GM21529 (cell line): ENCODE data around the gene VEPH1.

Experiments
- ATAC-seq: cut with Tn5 transposase; IDR thresholded peaks from one replicate; pipeline ENCODE4 v1.9.1; 2021; ENCODE audit not compliant: unreplicated experiment

The VEPH1 gene

DNA sequence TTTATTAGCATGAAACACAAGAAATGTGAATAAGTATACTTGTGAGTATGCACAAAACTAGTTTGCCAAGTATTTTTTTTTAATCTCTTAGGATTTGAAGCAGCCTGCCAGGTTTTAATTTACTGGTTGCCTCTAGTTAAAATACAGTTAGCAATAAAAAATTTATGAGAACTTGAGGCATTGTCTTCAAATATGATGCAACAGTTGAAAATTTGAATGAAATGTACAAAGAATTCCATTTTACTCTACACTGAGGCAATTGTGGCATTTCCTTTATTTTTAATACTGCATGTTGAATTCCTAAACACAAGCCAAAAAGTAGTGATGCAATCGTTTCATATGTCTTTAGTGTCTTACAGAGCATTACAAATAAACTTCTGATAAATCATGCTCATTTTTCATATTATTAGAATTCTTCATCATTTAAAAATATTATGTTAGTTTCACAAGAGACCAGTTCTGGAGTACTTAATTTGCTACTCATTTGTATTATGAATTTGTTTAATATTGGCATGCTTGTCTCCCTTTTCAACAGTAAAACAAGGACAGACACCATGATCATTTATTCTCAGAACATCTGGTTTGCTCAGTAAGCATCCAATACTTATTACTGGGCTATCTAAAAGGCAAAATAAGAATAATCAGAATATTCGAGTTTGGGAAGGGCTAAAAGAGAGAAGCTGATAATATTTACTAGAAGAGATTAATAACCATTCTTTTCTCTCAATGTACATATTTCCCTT is 191.4 kb downstream of the VEPH1 start:
- no peak for ATAC-seq

DNA sequence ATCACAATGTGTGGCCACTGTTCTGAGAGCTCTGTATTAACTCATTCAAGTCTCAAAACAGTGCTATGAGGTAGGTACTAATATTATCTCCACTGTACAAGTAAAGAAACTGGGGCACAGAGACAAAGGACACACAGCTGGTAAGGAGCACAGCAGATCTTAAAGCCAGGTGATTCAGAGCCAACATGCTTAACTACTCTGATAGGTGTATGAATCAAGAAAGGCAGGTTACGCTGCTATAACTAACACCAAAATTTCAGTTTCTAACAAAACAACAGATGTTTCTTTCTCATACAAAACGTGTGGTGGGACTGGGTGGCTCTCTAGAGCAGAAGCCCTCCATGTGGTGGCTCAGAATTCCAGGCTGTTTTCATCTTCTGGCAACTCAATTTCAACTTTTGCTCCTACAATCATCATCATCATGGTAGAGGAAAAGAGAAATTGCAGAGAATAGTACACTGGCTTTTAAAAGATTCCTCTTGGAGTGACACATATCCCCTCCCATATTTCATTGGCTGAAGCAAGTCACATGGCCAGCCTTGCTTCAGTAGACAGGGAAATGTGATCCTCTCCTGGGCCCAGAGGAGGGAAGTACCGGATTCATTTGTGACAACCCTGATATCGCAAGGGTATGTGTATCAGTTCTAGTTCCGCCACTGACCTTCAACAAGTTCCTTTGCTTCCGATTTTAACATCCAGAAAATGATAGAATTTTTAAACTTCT is 192.7 kb downstream of the VEPH1 start:
- ATAC-seq: no peak

- ATAC-seq: no peak
These were observed 196.7 kb downstream of the VEPH1 start for GRCh38 chr3:157306502-157306901.

DNA sequence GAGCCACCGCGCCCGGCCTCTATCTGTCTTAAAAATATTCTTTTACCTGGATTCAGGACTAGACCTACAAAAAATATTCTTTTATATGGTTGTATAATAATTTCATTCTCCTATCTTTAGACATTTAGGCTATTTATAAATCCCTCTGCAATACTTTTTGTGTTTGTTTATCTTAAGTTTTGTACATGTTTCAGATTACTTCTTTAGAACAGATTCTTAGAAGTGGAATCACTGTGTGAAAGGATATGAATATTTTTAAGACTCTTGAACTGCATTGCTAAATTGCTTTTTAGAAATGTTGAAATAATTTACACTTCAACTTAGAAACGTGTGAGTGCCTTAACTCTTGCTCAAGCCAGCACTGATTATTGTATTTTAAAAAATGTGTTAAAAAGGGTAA is 197.8 kb downstream of the VEPH1 start:
- no peak for ATAC-seq

DNA sequence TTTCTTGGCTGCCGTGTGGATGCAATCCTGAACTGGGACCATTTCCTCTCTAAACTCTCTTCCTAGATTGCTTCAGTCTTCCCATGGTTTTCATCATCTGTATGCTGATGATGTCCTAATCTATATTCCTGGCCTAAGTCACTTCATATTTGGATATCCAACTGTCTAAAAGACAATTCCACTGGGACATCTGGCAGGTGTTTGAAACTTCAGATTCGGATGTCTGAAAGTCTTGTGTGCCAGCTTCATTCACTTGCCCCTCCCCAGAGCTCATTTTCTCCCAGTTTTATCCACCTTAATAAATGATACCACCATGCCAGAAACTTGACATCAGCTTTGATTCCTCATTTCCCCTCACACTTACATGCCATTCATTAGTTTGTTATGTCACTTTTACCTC is 201.5 kb downstream of the VEPH1 start:
- no peak for ATAC-seq

DNA sequence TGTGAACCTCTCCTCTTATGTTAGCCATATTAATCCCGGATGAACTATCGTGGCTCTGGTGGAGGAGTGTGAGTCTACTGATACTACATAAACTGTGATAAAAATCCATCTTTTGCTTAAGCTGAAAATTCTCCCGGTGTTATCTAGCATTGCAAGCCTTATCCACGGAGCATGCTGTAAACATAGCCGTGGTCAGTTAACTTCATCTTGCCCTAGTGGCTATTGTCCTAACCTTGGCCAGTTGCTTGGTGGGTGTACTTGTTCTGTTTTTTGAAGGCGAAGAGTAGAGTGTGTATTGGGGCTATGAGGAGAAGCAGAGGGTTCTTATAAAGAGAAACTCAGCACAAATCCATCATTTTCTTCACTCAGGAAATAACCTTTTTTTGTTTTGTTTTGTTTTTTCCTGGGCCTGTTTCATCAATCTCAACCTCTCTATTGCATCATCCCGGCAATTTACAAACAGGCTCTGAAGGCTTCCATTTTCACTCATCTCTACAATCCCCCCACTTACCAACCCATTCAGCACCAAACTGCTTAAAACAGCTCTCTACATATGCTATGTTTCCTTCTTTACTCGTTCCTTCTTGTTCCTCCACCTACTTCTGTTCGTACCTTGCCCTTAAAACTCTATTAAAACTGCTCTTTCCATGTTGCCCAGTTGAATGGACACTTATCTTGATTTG is 202.1 kb downstream of the VEPH1 start:
- ATAC-seq: no peak

DNA sequence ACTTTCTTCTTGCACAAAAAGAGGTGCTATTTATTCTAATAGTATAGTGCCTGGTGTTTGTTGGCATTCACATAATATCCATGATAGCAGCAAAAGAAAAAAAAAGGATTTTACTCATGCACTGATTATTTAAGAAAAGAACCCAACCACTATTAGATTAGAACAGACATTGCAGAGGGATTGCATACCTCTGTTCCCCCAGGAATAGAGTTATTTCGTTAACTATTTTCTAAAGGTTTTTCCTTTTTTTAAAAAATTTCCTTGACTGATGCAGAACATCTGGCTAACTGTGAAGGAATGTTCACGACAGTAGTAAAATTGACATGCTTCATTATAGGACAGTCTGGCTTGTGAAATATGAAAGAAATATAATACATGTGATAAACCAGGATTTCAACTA is 203.1 kb downstream of the VEPH1 start:
- ATAC-seq: no peak

DNA sequence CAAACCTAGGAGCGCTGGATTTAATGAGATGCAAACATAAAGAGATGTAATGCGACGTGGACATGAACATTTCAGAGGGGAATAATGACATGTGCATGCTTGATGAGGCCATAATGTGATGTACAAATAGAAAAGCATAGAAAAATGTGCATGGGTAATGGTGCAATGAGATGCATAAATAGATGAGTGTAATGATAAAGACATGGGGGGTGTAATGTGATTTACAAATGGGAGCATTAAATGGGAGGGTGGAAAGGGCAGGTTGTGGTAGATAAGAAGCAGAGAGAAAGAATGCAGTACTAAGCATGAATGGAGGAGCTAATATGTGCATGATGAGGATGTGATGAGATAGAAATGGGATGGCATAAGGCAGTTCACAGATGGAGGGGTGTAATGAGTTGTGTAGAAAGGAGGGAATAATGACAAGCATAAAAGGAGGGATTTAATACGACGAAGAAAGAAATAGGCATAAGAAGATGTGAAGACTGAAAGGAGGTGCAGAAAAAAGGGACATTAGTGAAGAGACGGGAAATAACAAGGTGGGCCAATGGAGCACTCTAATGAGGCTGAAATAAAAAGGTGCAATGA is 205.8 kb downstream of the VEPH1 start:
- ATAC-seq: no peak

DNA sequence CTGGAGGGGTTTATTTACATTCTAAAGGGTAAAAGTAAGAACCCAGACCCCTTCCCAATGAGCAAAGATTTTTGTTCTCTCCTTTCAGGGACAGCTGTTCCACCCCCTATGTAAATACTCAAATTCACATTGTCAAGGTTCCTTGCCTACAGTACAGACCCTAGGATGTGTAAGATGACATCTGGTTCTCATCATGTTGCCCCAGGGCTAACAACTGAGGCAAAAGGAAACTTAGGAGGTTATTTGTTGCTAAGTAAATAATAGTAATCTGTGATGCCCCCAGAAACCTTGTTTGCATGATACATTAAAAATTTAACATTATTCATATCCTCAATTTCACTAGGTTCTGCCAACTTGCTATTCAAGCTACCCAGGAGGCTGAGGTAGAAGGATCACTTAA is 208.3 kb downstream of the VEPH1 start:
- ATAC-seq: no peak

DNA sequence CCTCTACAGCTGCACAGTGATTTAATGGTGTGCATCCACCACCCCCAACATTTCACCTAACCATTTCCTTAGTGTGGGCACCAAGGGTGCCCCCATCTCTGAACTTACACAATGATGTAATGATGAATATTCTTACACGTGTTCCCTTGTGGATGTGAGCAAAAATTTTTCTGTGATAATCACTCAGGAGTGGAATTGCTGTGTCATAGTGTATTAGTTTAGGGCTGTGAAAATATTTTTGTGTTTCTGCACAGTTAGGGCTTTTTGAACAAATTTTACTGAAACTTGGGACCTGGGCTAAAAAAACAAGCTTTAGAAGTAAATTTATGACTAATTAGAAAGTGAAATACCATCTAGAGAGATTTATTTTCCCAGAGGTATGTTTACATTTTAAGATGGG is 208.7 kb downstream of the VEPH1 start:
- ATAC-seq: no peak

DNA sequence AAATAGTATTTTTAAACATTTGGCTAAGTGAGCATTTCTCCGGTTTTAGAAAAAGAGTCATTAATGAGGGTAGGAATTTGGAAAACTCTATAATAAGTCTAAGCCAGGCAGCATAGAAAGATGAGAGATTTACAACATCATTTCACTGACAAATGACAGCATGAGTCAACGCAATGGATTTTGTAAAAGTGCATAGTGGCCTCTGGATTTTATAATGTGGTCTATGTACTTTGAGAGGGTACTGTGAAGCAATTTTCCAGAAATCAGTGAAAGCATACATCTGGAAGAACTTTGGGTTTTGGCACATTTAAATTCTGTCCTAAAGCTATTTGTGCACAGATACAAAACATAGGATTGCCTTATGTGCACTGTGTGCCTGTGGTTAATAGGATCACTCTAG is 212.4 kb downstream of the VEPH1 start:
- ATAC-seq: no peak

GRCh38 chr3:157285966-157286365 is 217.2 kb downstream of the VEPH1 start:
- ATAC-seq: no peak

DNA sequence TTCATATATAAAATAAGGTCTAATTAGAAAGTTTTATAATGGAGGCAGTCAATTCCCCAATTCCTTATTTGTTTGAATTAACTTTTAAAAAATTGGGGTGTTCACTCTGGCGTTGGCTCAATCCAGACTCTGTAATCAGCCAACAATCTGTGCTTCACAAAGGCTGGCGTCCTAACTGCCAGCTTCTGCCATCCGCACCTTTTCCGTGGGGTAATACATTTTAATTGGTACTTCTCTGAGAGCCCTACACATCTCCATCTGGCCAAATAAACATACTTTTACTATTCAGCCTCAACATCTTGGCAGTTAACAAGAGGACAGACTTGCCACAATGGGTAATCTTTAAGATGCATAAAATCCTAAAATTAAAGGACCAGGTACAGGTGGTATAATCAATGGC is 218.1 kb downstream of the VEPH1 start:
- no peak for ATAC-seq

GRCh38 chr3:157284688-157285087 is 218.5 kb downstream of the VEPH1 start:
- no peak for ATAC-seq

DNA sequence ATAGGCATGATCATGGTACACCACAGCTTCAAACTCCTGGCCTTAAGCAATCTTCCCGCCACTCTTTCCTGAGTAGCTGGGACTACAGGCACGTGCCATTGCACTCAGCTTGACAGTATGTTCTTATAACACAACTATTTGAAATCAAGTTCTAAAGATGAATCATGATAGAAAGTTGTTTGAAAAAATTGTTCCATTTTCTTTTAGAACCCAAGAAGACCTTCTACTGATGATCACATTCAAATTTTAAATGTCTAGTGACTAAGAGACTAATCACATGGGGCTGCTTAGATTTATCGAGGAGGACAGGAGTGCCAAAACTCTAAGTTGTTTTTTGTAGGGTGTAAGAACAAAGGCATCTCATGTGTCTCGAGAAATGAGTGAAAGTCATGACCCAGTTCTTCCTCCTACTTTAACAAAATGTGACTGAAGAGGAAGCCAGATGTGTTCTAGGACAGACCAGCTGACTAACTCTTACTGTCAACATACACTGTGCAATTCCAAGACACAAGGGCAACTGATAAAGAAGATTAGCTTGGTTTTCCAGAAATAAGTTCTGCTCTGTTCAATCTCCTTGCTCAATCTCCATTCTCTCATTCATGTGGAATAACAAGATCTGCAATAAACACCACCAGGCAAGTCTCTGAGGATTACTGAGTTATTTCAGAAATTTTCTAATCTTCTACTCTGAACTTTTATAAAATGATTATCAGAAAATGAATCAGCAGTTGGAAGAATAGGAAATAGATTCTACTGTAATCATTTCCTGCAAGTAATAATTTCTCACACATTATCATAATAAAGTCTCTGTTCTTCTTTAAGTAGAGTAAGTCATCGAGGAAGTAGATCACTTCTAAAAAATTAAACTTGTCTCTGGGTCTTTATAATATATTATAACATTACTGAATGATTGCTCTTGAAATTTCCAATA is 220.7 kb downstream of the VEPH1 start:
- no peak for ATAC-seq

DNA sequence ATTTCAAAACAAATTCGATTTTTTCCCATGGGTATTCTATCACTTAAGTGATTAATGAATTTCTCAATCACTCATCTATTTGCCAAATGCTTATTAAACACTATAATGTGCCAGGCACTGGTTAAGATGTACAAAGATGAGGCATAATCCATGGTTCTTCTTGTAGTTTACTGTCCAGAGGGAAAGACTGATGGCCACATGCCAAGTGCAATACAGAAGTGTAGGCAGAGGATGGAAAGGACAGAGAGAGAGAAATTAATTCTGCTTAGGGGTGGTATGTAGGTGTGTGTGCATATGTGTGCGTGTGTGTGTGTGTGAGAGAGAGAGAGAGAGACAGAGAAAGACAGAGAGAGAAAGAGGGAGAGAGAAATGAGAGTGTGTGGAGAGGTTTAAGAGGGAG is 222.4 kb downstream of the VEPH1 start:
- ATAC-seq: no peak

DNA sequence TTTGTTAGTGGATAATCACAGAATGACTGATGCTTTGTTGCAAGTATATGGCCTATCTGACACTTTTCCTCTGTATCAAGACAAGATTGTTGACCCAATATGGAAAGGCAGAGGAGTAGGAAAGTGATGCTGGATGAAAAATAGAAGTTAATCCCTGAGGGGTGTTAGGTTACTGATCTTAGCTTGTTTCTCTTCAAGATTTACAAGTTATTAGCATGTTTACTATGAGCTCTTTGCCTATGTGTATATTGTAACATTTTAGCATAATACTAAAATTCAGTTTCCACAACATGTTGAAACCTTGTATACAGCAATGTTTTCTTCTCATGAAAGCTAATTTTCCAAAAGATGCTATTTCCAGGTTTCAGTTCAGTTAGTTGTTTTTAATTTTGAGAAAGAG is 222.9 kb downstream of the VEPH1 start:
- ATAC-seq: no peak

DNA sequence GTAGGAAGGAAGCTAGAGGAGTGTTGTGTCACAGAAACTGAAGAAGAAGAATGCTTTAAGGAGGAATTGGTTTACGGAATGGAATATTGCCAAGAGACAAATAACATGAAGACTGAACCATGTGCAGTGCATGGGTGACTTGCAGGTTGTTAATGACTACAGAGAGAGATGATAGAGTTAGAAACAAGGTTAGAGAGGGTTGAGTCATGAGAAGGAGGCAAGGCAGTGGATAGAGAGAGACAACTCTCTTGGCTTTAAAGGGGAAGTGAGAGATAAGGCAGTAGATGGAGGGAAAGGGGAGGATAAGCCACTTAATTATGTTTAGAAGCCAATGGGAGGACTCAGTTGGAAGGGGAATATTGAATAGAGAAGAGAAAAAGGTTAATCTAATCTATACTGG is 224.0 kb downstream of the VEPH1 start:
- ATAC-seq: no peak

DNA sequence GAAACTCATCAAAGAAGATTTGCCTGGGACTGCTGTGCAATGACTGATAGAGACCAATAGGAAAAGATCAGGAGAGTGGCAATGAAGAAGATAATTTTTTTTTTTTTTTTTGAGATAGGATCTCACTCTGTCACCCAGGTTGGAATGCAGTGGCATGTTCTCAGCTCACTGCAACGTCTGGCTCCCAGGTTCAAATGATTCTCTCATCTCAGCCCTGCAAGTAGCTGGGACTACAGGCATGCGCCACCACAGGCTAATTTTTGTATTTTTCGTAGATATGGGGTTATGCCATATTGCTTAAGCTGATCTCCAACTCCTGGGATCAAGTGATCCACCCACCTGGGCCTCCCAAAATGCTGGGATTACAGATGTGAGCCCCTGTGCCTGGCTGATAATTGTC is 226.4 kb downstream of the VEPH1 start:
- ATAC-seq: no peak

- ATAC-seq: no peak
These were observed 227.4 kb downstream of the VEPH1 start for GRCh38 chr3:157275832-157276231.

DNA sequence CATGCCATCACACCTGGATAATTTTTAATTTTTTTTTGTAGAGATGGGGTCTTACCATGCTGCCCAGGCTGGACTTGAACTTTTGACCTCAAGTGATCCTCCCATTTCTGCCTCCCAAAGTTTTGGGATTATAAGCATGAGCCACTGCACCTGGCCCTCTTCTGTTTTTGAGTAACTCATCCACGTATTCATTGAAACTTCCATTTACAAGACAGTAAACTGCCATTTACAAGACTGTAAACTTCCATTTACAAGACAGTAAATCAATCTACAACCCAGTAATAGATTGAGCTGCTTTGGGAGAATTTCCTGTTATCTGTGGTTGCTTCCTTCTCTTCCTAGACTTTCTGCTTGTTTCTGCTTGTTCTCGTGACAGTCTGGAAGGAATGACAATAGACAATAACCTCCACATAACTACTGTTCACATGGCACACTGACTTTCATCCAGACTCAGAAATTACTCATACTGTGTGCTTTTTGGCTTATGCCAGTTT is 228.5 kb downstream of the VEPH1 start:
- no peak for ATAC-seq
